DMS53 (cell line): ENCODE results near the gene BEGAIN.

Experiments
- DNase-seq: peaks from one replicate; lab custom pipeline; 2025; lab: John Stamatoyannopoulos, UW

The BEGAIN gene

GRCh38 chr14:100536721-100537445, 50.3 kb downstream of the BEGAIN start:
- no peak for DNase-seq

- DNase-seq, result no peak
Observed at GRCh38 chr14:100536121-100536510, 51.1 kb downstream of the BEGAIN start.

DNA sequence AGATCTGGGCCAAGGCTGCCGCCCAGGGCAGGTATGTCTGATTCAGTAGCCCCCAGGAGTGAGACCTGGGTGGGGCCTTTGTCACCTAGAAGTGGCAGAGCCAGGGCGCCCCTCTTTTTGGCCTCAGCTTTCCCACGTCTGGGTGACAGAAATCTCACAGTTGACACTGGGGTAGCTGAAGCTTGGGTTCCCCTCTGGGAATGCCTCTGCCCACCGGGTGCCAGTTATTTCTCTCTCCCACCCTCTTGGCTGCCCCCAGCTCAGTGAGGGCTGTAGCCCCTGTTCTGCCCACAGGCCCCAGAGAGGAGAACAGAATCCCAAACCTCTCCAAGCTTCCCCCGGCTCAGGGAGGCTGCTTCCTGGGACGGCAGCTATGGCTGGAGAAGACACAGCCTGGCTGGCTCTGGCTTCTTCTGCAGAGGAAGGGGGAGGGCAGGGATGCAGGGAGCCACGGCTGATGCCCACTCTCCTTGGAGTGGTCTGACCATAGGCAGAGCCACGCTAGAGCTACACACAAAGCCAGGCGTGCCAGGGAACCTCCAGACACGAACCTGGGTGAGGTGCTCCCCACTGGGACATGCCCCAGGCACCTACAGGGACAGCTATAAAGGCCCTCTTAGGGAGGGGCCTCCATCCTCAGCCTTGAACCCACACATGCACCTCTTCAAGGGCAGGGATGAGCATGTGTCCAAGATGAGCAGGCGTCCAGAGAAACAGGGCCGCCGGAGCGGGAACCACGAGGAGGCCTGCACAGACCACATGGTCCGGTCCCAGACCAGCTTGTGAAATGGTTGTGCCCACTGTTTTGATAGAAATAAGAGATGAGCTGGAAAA, 51.7 kb downstream of the BEGAIN start:
- no peak for DNase-seq

DNA sequence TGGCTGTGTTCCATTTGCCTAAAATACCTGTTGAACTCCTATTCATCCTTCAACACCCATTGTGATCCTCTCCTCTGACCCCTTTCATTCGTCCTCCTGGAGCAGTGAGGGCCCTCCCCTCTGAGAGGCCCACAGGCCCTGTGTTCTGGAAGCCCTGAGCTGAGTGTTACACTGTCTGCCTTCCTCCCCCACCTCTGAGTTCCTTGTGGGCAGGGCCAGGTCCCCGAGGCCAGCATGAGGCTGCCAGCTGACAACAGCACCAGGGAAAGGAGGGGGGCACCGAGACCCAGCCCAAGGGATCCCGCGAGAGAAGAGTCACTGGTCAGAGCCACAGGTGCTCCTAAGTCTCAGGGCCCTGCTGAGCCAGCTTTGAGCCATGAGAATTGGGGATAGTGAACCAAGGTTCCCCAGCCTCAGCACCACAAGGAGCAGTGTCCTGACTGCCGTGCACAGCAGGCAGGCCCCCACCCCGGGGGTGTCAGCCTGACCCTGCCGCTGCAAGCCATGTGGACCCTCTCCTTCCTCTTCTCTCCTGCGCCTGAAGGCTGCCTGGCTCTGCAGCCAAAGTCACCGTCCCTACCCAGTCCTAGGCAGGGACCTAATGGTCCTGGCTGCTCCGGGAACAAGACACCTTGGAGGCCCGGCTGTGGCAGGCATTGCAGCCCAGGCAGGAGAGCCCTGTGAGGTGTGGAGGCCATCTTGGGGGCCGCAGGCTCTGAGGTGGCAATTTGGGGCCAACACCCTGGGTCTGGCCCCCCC, 52.5 kb downstream of the BEGAIN start:
- DNase-seq, result no peak

- DNase-seq, result no peak
Observed at GRCh38 chr14:100533656-100534485, 53.3 kb downstream of the BEGAIN start.

DNA sequence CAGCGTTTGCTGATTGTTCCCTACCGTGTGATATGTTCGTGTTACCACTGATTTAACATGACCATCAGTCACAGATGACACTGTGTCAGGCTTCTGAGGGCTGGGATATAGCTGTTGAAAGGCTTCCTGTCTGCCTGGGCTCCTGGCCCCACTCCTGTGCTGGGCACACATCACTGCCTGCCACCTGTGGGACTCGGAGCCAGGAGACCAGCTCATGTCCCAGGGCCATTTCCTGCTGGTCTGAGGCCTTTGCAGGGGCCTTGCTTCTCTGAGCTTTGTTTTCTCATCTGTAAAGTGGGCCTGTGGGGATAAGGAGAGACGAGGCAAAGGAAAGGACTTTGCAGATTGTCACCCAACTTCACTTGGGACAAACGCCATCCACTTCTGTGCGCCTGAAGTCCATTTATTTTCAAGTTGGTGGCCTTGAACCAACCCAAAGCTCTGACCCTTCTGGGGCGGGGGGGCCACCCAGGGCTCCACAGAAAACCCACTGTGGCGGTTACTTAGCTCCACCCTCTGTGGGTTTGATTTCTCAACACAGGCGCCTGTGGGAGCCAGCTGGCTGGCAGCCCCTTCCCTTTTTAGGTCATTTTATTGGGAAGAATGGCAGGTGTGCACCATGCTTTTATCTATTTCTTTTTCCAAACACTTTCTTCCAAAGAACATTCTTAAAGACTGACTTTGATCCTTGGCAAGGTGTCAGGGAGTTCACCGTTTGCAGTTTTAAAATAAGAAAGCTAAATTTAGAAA, 54.1 kb downstream of the BEGAIN start:
- DNase-seq, result no peak

GRCh38 chr14:100532154-100532861, 54.9 kb downstream of the BEGAIN start:
- no peak for DNase-seq

GRCh38 chr14:100531152-100532121, 55.8 kb downstream of the BEGAIN start:
- DNase-seq, result no peak

GRCh38 chr14:100530270-100531072, 56.7 kb downstream of the BEGAIN start:
- no peak for DNase-seq

- no peak for DNase-seq
Observed at GRCh38 chr14:100529561-100530031, 57.6 kb downstream of the BEGAIN start.

GRCh38 chr14:100528962-100529560, 58.2 kb downstream of the BEGAIN start:
- DNase-seq, result no peak

GRCh38 chr14:100526632-100527031, 60.6 kb downstream of the BEGAIN start:
- no peak for DNase-seq

DNA sequence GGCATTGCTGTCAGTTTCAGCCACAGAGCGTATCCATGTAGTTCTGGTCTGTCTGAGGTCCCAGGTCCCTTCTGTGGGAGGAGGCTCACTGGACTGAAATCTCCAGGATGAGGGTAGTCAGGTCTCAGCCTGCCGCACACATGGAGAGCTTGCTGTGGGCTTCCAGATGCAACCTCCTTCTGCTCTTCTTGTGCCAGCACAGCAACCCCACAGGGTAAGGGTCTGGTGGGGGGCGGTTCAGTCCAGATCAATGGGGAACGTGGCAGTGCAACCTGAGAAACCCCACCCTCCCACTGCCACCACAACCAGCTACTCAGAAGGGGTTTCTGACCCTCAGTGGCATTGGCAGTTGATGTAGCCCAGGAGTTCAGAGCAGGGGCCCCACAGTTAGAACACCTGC, 61.2 kb downstream of the BEGAIN start:
- no peak for DNase-seq

DNA sequence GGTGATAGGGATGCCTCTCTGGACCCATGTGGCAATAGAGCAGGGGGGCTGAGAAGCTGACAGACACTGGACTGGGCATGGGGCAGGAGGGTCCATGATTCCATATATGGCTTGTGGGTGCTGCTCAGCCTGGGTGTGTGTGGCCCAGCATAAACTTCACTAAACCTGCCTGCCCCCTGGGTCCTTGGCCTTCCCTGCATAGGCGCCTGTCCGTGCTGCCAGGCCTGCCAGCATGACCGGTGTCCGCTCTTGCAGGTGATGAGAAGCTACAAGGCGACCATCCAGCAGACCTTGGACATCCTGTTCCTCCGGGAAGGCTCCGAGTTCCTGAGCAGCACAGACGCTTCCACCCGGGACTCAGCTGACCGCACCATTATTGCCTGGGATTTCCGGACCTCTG, 61.6 kb downstream of the BEGAIN start:
- no peak for DNase-seq

GRCh38 chr14:100524933-100525243, 62.3 kb downstream of the BEGAIN start:
- no peak for DNase-seq

DNA sequence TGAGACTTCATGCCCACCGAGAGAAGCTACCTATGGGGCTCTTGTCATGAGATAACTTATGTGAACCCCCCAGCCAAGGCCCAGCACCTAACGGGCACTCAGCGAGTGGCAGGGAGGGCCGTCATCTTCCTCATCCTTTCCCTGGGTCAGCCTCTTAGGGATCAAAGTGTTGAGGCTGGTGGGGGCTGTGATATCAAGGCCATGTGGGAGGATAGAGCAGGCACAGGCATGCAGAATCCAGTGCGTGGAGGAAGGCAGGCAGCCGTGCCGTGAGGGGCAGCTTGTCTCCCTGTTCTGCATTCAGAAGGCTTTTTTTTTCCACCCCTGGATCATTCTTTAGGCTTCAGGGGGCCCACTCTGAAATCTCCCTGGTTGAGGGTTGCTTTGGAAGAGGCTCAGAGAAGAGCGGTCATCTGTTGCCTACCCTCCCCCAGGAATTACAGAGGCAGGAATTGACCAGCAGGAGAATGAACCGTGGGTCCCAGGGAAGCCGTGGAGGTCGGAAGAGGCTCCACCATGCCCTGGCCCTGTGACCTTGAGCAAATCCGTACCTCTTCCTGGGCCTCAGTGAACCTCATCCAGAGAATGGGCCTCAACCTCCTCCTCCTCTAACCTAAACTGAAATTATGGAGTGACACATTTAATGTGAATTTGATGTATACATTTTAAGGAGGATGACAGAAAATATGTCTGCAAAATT, 62.8 kb downstream of the BEGAIN start:
- no peak for DNase-seq

DNA sequence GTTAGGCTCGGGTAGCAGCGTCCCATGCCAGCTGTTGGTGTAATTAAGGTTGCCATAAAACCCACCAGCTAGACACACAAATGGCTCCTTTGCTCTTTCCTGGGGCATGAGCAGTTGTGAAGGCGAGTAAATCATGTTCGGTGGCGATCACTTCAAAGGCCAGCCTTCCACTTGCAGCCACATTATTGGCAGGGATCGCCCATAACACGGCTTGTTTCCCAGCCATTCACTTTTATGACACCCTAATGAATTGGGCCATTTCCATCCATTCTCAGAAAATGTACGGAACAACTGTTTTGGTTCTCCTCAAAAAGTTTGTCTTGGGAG, 63.4 kb downstream of the BEGAIN start:
- no peak for DNase-seq
